T-helper 17 cell (primary cell): Measurements from ENCODE around the gene FASTK. TPM values are rescaled to one million over a fixed set of nuclear protein-coding genes. Genes with fewer than 3 reads are reported as not detected.
A peak's percentile ranks its signal among the peaks of the same experiment; 100 is the strongest.

ENCODE experiments used
- ATAC-seq: fragments of 150-1000 bp; cut with Tn5 transposase; 2 replicates; pipeline ENCODE4 v1.10.0; 2021; ENCODE audit warnings: mild to moderate bottlenecking, moderate library complexity
- DNase-seq, 3 donors: peaks; one replicate each; pipeline versions ENCODE4 v3.0.0 to v3.0.0-alpha.2; 2020 to 2021
- H3K9me3 ChIP-seq: one replicate; pipeline ENCODE4 v1.7.0; 2013; ENCODE audit warnings: low read length, mild to moderate bottlenecking; ENCODE audit not compliant: control insufficient read depth, poor library complexity, severe bottlenecking
- H3K27ac Mint-ChIP-seq: one replicate; pipeline ENCODE4 v1.8.0; 2022; ENCODE audit warnings: mild to moderate bottlenecking, moderate library complexity, mixed read lengths
- H3K27me3 Mint-ChIP-seq: one replicate; pipeline ENCODE4 v1.8.0; 2022; ENCODE audit warnings: mixed read lengths
- H3K36me3 Mint-ChIP-seq: one replicate; pipeline ENCODE4 v1.8.0; 2022; ENCODE audit warnings: low read depth, mixed read lengths
- H3K4me1 Mint-ChIP-seq: one replicate; pipeline ENCODE4 v1.8.0; 2022; ENCODE audit warnings: mild to moderate bottlenecking, mixed read lengths
- H3K4me3 Mint-ChIP-seq: one replicate; pipeline ENCODE4 v1.8.0; 2022; ENCODE audit warnings: mild to moderate bottlenecking, moderate library complexity, mixed read lengths
- total RNA-seq, 4 donors: library from RNA in 2 of 4; stranded (reverse) in 2 of 4; gene quantifications; one replicate each; pipeline ENCODE4 v1.2.3 and lab custom pipeline; 2022 to 2026

FASTK gene
- 10 to 100 TPM; 67.7 to 82.2 TPM for total RNA-seq
- 70.6 to 113 reads per million in 2 donors for total RNA-seq (lab: John Stamatoyannopoulos, UW)

- Mint-ChIP-seq H3K4me3 (peak within 1 kb of the TSS; percentile 97), H3K4me1 (peaks cover 23% of the 10 kb centered on the region), H3K36me3 (peaks cover 3% of the 10 kb centered on the region), H3K27me3 (no peaks in the 10 kb centered on the region), H3K27ac (peak within 1 kb of the TSS; percentile 49)
- H3K9me3 ChIP-seq: no peaks in the 10 kb centered on the region
- peak; percentile 81 for ATAC-seq
- peak; percentile 82 to 86 (median 85) for DNase-seq
Measured at GRCh38 chr7:151080522-151081169, at the start of gene FASTK. TSS of gene FASTK (minus strand) at chr7:151080809. CDS start at chr7:151080766, 43 bp downstream.

GRCh38 chr7:151129960-151130591, 49.5 kb upstream of the FASTK start:
- H3K27ac Mint-ChIP-seq: no peak overlapping the region
- ATAC-seq (no peak), DNase-seq (no peak)
- peaks cover 4% of the 10 kb centered on the region for H3K4me1 Mint-ChIP-seq
- no peaks in the 10 kb centered on the region for H3K27me3 Mint-ChIP-seq
- peaks cover 3% of the 10 kb centered on the region for H3K36me3 Mint-ChIP-seq
- H3K9me3 ChIP-seq: no peaks in the 10 kb centered on the region
- no peak overlapping the region for H3K4me3 Mint-ChIP-seq

GRCh38 chr7:151129117-151129959, 48.7 kb upstream of the FASTK start:
- Mint-ChIP-seq H3K36me3 (peaks cover 3% of the 10 kb centered on the region), H3K4me3 (no peak overlapping the region), H3K4me1 (peaks cover 4% of the 10 kb centered on the region), H3K27ac (no peak overlapping the region), H3K27me3 (no peaks in the 10 kb centered on the region)
- DNase-seq: no peak
- ATAC-seq: no peak
- no peaks in the 10 kb centered on the region for H3K9me3 ChIP-seq

GRCh38 chr7:151128716-151129115, 48.1 kb upstream of the FASTK start:
- no peak overlapping the region for H3K4me3 Mint-ChIP-seq
- H3K36me3 Mint-ChIP-seq: peaks cover 3% of the 10 kb centered on the region
- DNase-seq (no peak), ATAC-seq (no peak)
- H3K27me3 Mint-ChIP-seq: no peaks in the 10 kb centered on the region
- no peak overlapping the region for H3K27ac Mint-ChIP-seq
- no peaks in the 10 kb centered on the region for H3K9me3 ChIP-seq
- H3K4me1 Mint-ChIP-seq: peaks cover 8% of the 10 kb centered on the region

GRCh38 chr7:151128144-151128543, 47.5 kb upstream of the FASTK start:
- H3K4me1 Mint-ChIP-seq: peaks cover 12% of the 10 kb centered on the region
- DNase-seq (no peak), ATAC-seq (no peak)
- H3K27me3 Mint-ChIP-seq: no peaks in the 10 kb centered on the region
- H3K27ac Mint-ChIP-seq: peak overlapping the region; percentile 34
- no peak overlapping the region for H3K4me3 Mint-ChIP-seq
- peaks cover 4% of the 10 kb centered on the region for H3K36me3 Mint-ChIP-seq
- H3K9me3 ChIP-seq: no peaks in the 10 kb centered on the region

- no peak for ATAC-seq
- H3K36me3 Mint-ChIP-seq: peaks cover 4% of the 10 kb centered on the region
- H3K9me3 ChIP-seq: no peaks in the 10 kb centered on the region
- H3K4me3 Mint-ChIP-seq: no peak overlapping the region
- H3K4me1 Mint-ChIP-seq: peaks cover 10% of the 10 kb centered on the region
- H3K27me3 Mint-ChIP-seq: no peaks in the 10 kb centered on the region
- H3K27ac Mint-ChIP-seq: no peak overlapping the region
- DNase-seq: no peak
Measured at GRCh38 chr7:151126491-151127137, 46.0 kb upstream of the FASTK start.

GRCh38 chr7:151125846-151126481, 45.4 kb upstream of the FASTK start:
- Mint-ChIP-seq H3K4me3 (no peak overlapping the region), H3K27ac (no peak overlapping the region), H3K27me3 (no peaks in the 10 kb centered on the region), H3K4me1 (peaks cover 10% of the 10 kb centered on the region), H3K36me3 (peaks cover 9% of the 10 kb centered on the region)
- ATAC-seq (no peak), DNase-seq (no peak)
- no peaks in the 10 kb centered on the region for H3K9me3 ChIP-seq

GRCh38 chr7:151125470-151125845, 44.8 kb upstream of the FASTK start:
- H3K4me1 Mint-ChIP-seq: peaks cover 12% of the 10 kb centered on the region
- H3K9me3 ChIP-seq: no peaks in the 10 kb centered on the region
- no peaks in the 10 kb centered on the region for H3K27me3 Mint-ChIP-seq
- no peak overlapping the region for H3K4me3 Mint-ChIP-seq
- H3K36me3 Mint-ChIP-seq: peaks cover 9% of the 10 kb centered on the region
- ATAC-seq: no peak
- no peak overlapping the region for H3K27ac Mint-ChIP-seq
- no peak for DNase-seq

- DNase-seq: no peak
- Mint-ChIP-seq H3K27ac (no peak overlapping the region), H3K4me3 (no peak overlapping the region), H3K4me1 (peaks cover 15% of the 10 kb centered on the region), H3K36me3 (peaks cover 9% of the 10 kb centered on the region), H3K27me3 (no peaks in the 10 kb centered on the region)
- no peak for ATAC-seq
- H3K9me3 ChIP-seq: no peaks in the 10 kb centered on the region
Measured at GRCh38 chr7:151124899-151125399, 44.3 kb upstream of the FASTK start.

- Mint-ChIP-seq H3K27me3 (no peaks in the 10 kb centered on the region), H3K36me3 (peaks cover 9% of the 10 kb centered on the region), H3K4me1 (peaks cover 15% of the 10 kb centered on the region), H3K4me3 (no peak overlapping the region), H3K27ac (no peak overlapping the region)
- ATAC-seq (no peak), DNase-seq (no peak)
- no peaks in the 10 kb centered on the region for H3K9me3 ChIP-seq
Measured at GRCh38 chr7:151124481-151124880, 43.9 kb upstream of the FASTK start.

- ATAC-seq (peak; percentile 97), DNase-seq (peak; percentile 71 to 82 (median 71))
- Mint-ChIP-seq H3K4me3 (peak overlapping the region; percentile 5), H3K36me3 (peaks cover 13% of the 10 kb centered on the region), H3K27me3 (no peaks in the 10 kb centered on the region), H3K4me1 (peaks cover 15% of the 10 kb centered on the region), H3K27ac (no peak overlapping the region)
- no peaks in the 10 kb centered on the region for H3K9me3 ChIP-seq
Measured at GRCh38 chr7:151123822-151124464, 43.3 kb upstream of the FASTK start.

- DNase-seq (no peak), ATAC-seq (no peak)
- H3K27ac Mint-ChIP-seq: no peak overlapping the region
- H3K9me3 ChIP-seq: no peaks in the 10 kb centered on the region
- peak overlapping the region; percentile 5 for H3K4me3 Mint-ChIP-seq
- H3K27me3 Mint-ChIP-seq: no peaks in the 10 kb centered on the region
- peaks cover 18% of the 10 kb centered on the region for H3K4me1 Mint-ChIP-seq
- peaks cover 15% of the 10 kb centered on the region for H3K36me3 Mint-ChIP-seq
Measured at GRCh38 chr7:151123158-151123821, 42.7 kb upstream of the FASTK start.
